HCT116 (cell line): Measurements from ENCODE around the gene SULT1C3. TPM values are rescaled to one million over a fixed set of nuclear protein-coding genes. Genes with fewer than 3 reads are reported as not detected.

ENCODE experiments used
- ATAC-seq: fragments of 200-7000 bp; cut with Tn5 transposase; 2 replicates; pipeline ENCODE4 v1.9.1; 2020; ENCODE audit warnings: mild to moderate bottlenecking, moderate library complexity
- BruUV-seq: library from RNA; stranded (reverse); fragments of 400-500 nt; replicated peaks from 2 replicates; lab custom pipeline; 2021; lab: Mats Ljungman, UMichigan
- CTCF ChIA-PET: fragments of 300-600 bp; sonication (Branson Sonifier 250); formaldehyde crosslinking; loops from one replicate; lab custom pipeline; 2021; ENCODE audit warnings: antibody characterized with exemption; lab: Charles Lee
- POLR2A ChIA-PET: fragments of 300-600, 350-600 bp; sonication (Branson Sonifier 250); formaldehyde crosslinking; loops from one replicate; lab custom pipeline; 2021; ENCODE audit warnings: antibody characterized with exemption; lab: Charles Lee
- RAD21 ChIA-PET, 2 experiments: fragments of 300-600 bp; sonication (Branson Sonifier 250); formaldehyde crosslinking; loops; one replicate each; lab custom pipeline; 2023; ENCODE audit warnings: low total read pairs in 2 of 2; ENCODE audit not compliant: uncharacterized antibody in 2 of 2, unreplicated experiment in 2 of 2, low non-redundant PET in 1 of 2; lab: Charles Lee
- DNase-seq: peaks from one replicate; pipeline ENCODE4 v3.0.0-alpha.2; 2010; ENCODE audit warnings: low read depth, low spot score
- H2AFZ ChIP-seq: fragments of 200-600 bp; shearing (Covaris generic), sonication (generic); 2 replicates; pipeline ENCODE4 v1.6.1; 2017; ENCODE audit warnings: low read depth, mixed run types, mixed read lengths, antibody characterized with exemption, low read length; ENCODE audit not compliant: poor library complexity, severe bottlenecking
- H3K27ac ChIP-seq: 2 replicates; pipeline ENCODE4 v1.5.1; 2012; ENCODE audit warnings: low read depth, low read length
- H3K27me3 ChIP-seq: fragments of 200-600 bp; sonication (generic); 2 replicates; pipeline ENCODE4 v1.6.1; 2016; ENCODE audit warnings: mixed run types, low read length, mixed read lengths; ENCODE audit not compliant: insufficient read depth
- H3K36me3 ChIP-seq, 2 experiments: fragments of 200-500 bp in 1 of 2; fragments of 200-600 bp in 1 of 2; sonication (Bioruptor generic) in 1 of 2; sonication (generic) in 1 of 2; 2 replicates each; pipeline versions ENCODE4 v1.5.1 to v1.6.1; 2014 to 2016; ENCODE audit warnings: low read length in 2 of 2, inconsistent platforms in 1 of 2, mixed read lengths in 1 of 2, mixed run types in 1 of 2; ENCODE audit not compliant: insufficient read depth in 2 of 2, control insufficient read depth in 1 of 2
- H3K4me1 ChIP-seq, 2 experiments: fragments of 200-600 bp in 1 of 2; sonication (generic) in 1 of 2; 2 replicates each; pipeline versions ENCODE4 v1.5.1 to v1.6.1; 2012 to 2017; ENCODE audit warnings: low read length in 2 of 2, inconsistent platforms in 1 of 2, mild to moderate bottlenecking in 1 of 2, mixed read lengths in 1 of 2, mixed run types in 1 of 2, moderate library complexity in 1 of 2; ENCODE audit not compliant: insufficient read depth in 2 of 2, control insufficient read depth in 1 of 2
- H3K4me2 ChIP-seq: fragments of 200-600 bp; sonication (generic); 2 replicates; pipeline ENCODE4 v1.6.1; 2017; ENCODE audit warnings: mixed run types, low read length, mixed read lengths
- H3K4me3 ChIP-seq, 2 experiments: fragments of 200-600 bp in 1 of 2; sonication (generic) in 1 of 2; replicated peaks in 1 of 2; 2 replicates each; pipeline ENCODE4 v1.5.1; 2011 to 2016; ENCODE audit warnings: low read length in 2 of 2, control low read depth in 1 of 2, low read depth in 1 of 2, mild to moderate bottlenecking in 1 of 2, mixed read lengths in 1 of 2, mixed run types in 1 of 2
- H3K79me2 ChIP-seq: fragments of 200-600 bp; sonication (generic); 2 replicates; pipeline ENCODE4 v1.6.1; 2017; ENCODE audit warnings: mild to moderate bottlenecking, mixed run types, low read length, moderate library complexity, mixed read lengths; ENCODE audit not compliant: insufficient read depth
- H3K9ac ChIP-seq: fragments of 200-600 bp; sonication (generic); 2 replicates; pipeline ENCODE4 v1.6.1; 2016; ENCODE audit warnings: low read length, mixed read lengths
- H3K9me2 ChIP-seq: fragments of 200-600 bp; sonication (generic), shearing (Covaris generic); 2 replicates; pipeline ENCODE4 v1.6.1; 2017; ENCODE audit warnings: mixed run types, mild to moderate bottlenecking, moderate library complexity; ENCODE audit not compliant: insufficient read depth
- H3K9me3 ChIP-seq, 2 experiments: fragments of 200-500 bp in 1 of 2; fragments of 200-600 bp in 1 of 2; sonication (Bioruptor generic) in 1 of 2; sonication (generic) in 1 of 2; 2 replicates each; pipeline ENCODE4 v1.6.1; 2014 to 2017; ENCODE audit warnings: low read length in 2 of 2, mixed read lengths in 2 of 2, inconsistent platforms in 1 of 2, low read depth in 1 of 2, mild to moderate bottlenecking in 1 of 2, mixed run types in 1 of 2, moderate library complexity in 1 of 2; ENCODE audit not compliant: control insufficient read depth in 1 of 2, insufficient read depth in 1 of 2
- H4K20me1 ChIP-seq: fragments of 200-600 bp; sonication (generic), shearing (Covaris generic); 2 replicates; pipeline ENCODE4 v1.6.1; 2017; ENCODE audit warnings: mixed run types, mild to moderate bottlenecking, moderate library complexity; ENCODE audit not compliant: insufficient read depth
- CBX3 ChIP-seq: IDR thresholded peaks from 2 replicates; pipeline ENCODE4 v1.6.1; 2012; ENCODE audit warnings: low read depth
- CEBPB ChIP-seq: IDR thresholded peaks from 2 replicates; pipeline ENCODE4 v1.6.1; 2012; ENCODE audit warnings: low read depth
- EGR1 ChIP-seq: IDR thresholded peaks from 2 replicates; pipeline ENCODE4 v1.6.1; 2012; ENCODE audit warnings: low read depth
- EZH2 ChIP-seq: fragments of 200-600 bp; sonication (generic); IDR thresholded peaks from 2 replicates; pipeline ENCODE4 v1.6.1; 2017; ENCODE audit warnings: antibody characterized with exemption, mixed run types
- EZH2phosphoT487 ChIP-seq: fragments of 200-600 bp; IDR thresholded peaks from 2 replicates; pipeline ENCODE4 v1.6.1; 2018; ENCODE audit warnings: antibody characterized with exemption, borderline replicate concordance
- FOSL1 ChIP-seq: IDR thresholded peaks from 2 replicates; pipeline ENCODE4 v1.6.1; 2012; ENCODE audit warnings: low read depth
- SP1 ChIP-seq: IDR thresholded peaks from 2 replicates; pipeline ENCODE4 v1.6.1; 2012; ENCODE audit warnings: low read depth
- SRF ChIP-seq: IDR thresholded peaks from 2 replicates; pipeline ENCODE4 v1.6.1; 2012; ENCODE audit warnings: low read depth
- YY1 ChIP-seq: IDR thresholded peaks from 2 replicates; pipeline ENCODE4 v1.6.1; 2011; ENCODE audit warnings: low read length, low read depth, moderate library complexity, mild to moderate bottlenecking; ENCODE audit not compliant: insufficient replicate concordance; ENCODE audit errors: extremely low read depth
- intact Hi-C: fragments of 100-400 bp; cut with micrococcal nuclease; formaldehyde crosslinking; loops from 2 replicates; pipeline ENCODE4 v1.10.0; 2022
- total RNA-seq: library from RNA; stranded (reverse); gene quantifications from one replicate; pipeline ENCODE4 v1.2.1, GENCODE V29; 2021; ENCODE audit not compliant: unreplicated experiment
- TF ChIP-seq, protein P1 (sequence below): IDR thresholded peaks from 2 replicates; pipeline ENCODE4 v1.6.1; 2011; ENCODE audit warnings: mild to moderate bottlenecking, low read length, moderate library complexity; ENCODE audit not compliant: insufficient replicate concordance; ENCODE audit errors: extremely low read depth
- TF ChIP-seq, protein P2 (sequence below): IDR thresholded peaks from 2 replicates; pipeline ENCODE4 v1.6.1; 2012; ENCODE audit warnings: low read depth
- TF ChIP-seq, protein P3 (sequence below), 3 experiments: fragments of 200-600 bp in 1 of 3; sonication (generic) in 1 of 3; IDR thresholded peaks in 2 of 3; conservative IDR thresholded peaks in 1 of 3; 2 replicates each; pipeline ENCODE4 v1.5.1; 2012 to 2017; ENCODE audit warnings: low read depth in 2 of 3, low read length in 2 of 3, antibody characterized with exemption in 1 of 3, borderline replicate concordance in 1 of 3, control low read depth in 1 of 3, mild to moderate bottlenecking in 1 of 3, mixed read lengths in 1 of 3, mixed run types in 1 of 3, moderate library complexity in 1 of 3; ENCODE audit not compliant: insufficient read depth in 1 of 3

Gene SULT1C3
- total RNA-seq, 1 experiment from 2014 or later, result not detected

DNA sequence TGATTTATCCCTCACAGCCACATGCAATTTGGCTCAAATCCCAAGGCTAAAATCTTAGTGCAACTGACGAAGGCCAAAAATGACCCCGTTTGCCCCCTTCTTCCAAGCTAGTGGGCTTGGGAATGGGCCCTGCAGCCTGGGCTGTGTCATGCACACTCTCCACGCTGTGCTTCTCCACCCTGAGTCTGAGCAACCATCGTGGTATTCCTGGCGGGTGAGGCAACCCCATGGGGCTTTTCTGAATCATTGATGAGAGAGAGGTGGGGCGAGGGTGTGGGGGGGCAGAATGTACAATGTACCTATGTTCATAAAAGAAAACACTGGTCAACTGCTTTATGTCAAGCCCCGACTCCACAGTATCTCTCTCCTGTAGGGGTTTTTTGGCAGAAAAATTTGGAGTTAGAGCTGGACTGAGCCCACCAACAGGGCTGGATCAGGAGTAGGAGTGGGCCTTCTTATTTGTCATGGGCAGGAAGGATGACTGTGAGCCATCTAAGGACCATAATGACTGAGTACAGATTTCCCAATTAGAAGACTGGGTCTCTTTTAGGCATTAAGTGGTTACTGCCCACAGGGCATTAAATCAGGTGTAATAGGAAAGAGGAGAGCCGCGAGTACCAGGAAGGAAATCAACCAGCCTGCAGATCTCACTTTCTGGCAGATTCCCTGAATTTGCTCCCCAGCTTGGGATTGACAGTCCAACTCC lies 57.8 kb downstream of the SULT1C3 start (continued):
- TF ChIP-seq, protein P1, sequence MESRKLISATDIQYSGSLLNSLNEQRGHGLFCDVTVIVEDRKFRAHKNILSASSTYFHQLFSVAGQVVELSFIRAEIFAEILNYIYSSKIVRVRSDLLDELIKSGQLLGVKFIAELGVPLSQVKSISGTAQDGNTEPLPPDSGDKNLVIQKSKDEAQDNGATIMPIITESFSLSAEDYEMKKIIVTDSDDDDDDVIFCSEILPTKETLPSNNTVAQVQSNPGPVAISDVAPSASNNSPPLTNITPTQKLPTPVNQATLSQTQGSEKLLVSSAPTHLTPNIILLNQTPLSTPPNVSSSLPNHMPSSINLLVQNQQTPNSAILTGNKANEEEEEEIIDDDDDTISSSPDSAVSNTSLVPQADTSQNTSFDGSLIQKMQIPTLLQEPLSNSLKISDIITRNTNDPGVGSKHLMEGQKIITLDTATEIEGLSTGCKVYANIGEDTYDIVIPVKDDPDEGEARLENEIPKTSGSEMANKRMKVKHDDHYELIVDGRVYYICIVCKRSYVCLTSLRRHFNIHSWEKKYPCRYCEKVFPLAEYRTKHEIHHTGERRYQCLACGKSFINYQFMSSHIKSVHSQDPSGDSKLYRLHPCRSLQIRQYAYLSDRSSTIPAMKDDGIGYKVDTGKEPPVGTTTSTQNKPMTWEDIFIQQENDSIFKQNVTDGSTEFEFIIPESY, result no peak
- TF ChIP-seq EZH2, result no peak
- TF ChIP-seq, all 23 proteins: peak for 0

DNA sequence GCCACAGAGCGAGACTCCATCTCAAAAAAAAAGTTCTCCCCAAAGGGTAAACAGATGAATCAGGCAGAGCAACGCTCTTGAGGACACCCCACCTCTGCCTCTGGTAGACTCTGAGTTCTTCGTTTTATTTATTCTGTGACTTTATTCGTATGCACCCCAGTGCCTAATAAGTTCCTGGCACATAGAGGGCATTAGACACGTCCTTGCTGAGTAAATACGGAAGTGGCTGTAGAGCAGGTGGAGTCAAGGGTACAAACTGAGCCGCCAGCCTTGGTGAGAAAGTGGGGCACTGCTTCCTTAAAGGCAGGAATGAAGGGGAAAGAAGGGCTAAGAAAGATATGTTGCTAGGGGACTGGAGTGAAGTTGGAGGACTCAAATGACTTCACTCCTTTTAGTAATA lies 61.8 kb downstream of the SULT1C3 start:
- Histone ChIP-seq H3K27ac (no peak overlapping the region), H3K4me1 (peaks cover 0 to 7% of the 10 kb centered on the region in 2 experiments; a peak in 2 of 4 replicates), H3K9me3 (no peaks in the 10 kb centered on the region), H3K4me2 (no peak overlapping the region), H3K4me3 (no peak overlapping the region), H3K9ac (no peak overlapping the region), H3K36me3 (no peaks in the 10 kb centered on the region), H3K9me2 (no peaks in the 10 kb centered on the region), H2AFZ (no peak overlapping the region), H3K79me2 (no peaks in the 10 kb centered on the region), H3K27me3 (no peaks in the 10 kb centered on the region), H4K20me1 (no peaks in the 10 kb centered on the region)
- TF ChIP-seq YY1 (no peak), SRF (no peak), EGR1 (no peak), CBX3 (no peak), FOSL1 (no peak), EZH2 (no peak), SP1 (no peak), CEBPB (no peak), EZH2phosphoT487 (no peak)
- TF ChIP-seq, protein P2, sequence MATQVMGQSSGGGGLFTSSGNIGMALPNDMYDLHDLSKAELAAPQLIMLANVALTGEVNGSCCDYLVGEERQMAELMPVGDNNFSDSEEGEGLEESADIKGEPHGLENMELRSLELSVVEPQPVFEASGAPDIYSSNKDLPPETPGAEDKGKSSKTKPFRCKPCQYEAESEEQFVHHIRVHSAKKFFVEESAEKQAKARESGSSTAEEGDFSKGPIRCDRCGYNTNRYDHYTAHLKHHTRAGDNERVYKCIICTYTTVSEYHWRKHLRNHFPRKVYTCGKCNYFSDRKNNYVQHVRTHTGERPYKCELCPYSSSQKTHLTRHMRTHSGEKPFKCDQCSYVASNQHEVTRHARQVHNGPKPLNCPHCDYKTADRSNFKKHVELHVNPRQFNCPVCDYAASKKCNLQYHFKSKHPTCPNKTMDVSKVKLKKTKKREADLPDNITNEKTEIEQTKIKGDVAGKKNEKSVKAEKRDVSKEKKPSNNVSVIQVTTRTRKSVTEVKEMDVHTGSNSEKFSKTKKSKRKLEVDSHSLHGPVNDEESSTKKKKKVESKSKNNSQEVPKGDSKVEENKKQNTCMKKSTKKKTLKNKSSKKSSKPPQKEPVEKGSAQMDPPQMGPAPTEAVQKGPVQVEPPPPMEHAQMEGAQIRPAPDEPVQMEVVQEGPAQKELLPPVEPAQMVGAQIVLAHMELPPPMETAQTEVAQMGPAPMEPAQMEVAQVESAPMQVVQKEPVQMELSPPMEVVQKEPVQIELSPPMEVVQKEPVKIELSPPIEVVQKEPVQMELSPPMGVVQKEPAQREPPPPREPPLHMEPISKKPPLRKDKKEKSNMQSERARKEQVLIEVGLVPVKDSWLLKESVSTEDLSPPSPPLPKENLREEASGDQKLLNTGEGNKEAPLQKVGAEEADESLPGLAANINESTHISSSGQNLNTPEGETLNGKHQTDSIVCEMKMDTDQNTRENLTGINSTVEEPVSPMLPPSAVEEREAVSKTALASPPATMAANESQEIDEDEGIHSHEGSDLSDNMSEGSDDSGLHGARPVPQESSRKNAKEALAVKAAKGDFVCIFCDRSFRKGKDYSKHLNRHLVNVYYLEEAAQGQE, result no peak
- TF ChIP-seq, protein P1, result no peak
- TF ChIP-seq, protein P3, sequence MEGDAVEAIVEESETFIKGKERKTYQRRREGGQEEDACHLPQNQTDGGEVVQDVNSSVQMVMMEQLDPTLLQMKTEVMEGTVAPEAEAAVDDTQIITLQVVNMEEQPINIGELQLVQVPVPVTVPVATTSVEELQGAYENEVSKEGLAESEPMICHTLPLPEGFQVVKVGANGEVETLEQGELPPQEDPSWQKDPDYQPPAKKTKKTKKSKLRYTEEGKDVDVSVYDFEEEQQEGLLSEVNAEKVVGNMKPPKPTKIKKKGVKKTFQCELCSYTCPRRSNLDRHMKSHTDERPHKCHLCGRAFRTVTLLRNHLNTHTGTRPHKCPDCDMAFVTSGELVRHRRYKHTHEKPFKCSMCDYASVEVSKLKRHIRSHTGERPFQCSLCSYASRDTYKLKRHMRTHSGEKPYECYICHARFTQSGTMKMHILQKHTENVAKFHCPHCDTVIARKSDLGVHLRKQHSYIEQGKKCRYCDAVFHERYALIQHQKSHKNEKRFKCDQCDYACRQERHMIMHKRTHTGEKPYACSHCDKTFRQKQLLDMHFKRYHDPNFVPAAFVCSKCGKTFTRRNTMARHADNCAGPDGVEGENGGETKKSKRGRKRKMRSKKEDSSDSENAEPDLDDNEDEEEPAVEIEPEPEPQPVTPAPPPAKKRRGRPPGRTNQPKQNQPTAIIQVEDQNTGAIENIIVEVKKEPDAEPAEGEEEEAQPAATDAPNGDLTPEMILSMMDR (IDR thresholded peaks at IDR 0.05 in 2 of 3, conservative IDR thresholded peaks at IDR 0.05 in 1 of 3; ENCODE audit: borderline replicate concordance in 1 of 3, insufficient read depth in 1 of 3, low read depth in 2 of 3, low read length in 2 of 3), result no peak
- no peak for DNase-seq
- ATAC-seq, result no peak
- POLR2A ChIA-PET, result no interaction called here
- CTCF ChIA-PET, result no interaction called here
- RAD21 ChIA-PET, result no interaction called here
- intact Hi-C loops, result no loop called here
- no TSS peak for BruUV-seq
